GM12878 (cell line): Measurements from ENCODE around the gene BEGAIN. TPM values are rescaled to one million over a fixed set of nuclear protein-coding genes. Genes with fewer than 3 reads are reported as not detected.

Source experiments
- ATAC-seq: fragments of 200-7000 bp; cut with Tn5 transposase; 3 replicates; pipeline ENCODE4 v1.9.1; 2020; ENCODE audit warnings: mild to moderate bottlenecking, moderate library complexity
- BruUV-seq: library from RNA; stranded (reverse); fragments of 400-500 nt; replicated peaks from 2 replicates; lab custom pipeline; 2021; lab: Mats Ljungman, UMichigan
- CTCF ChIA-PET: fragments of 300-600 bp; sonication (Branson Sonifier 250); formaldehyde crosslinking; extraction: SDS; loops from one replicate; lab custom pipeline; 2021; ENCODE audit warnings: inconsistent platforms; lab: Yijun Ruan, JAX
- POLR2A ChIA-PET: fragments of 350-600 bp; formaldehyde crosslinking; extraction: SDS; loops from one replicate; lab custom pipeline; 2021; ENCODE audit warnings: inconsistent platforms; lab: Charles Lee
- RAD21 ChIA-PET: fragments of 300-600 bp; sonication (Branson Sonifier 250); formaldehyde crosslinking; loops from one replicate; lab custom pipeline; 2023; ENCODE audit warnings: antibody characterized with exemption; ENCODE audit not compliant: unreplicated experiment; lab: Charles Lee
- SMC1A ChIA-PET: fragments of 300-600 bp; sonication (Branson Sonifier 250); formaldehyde crosslinking; loops from one replicate; lab custom pipeline; 2023; ENCODE audit not compliant: unreplicated experiment, uncharacterized antibody; lab: Charles Lee
- DNase-seq: peaks from one replicate; pipeline ENCODE4 v3.0.0-alpha.2; 2011; ENCODE audit warnings: low read depth, low spot score
- FAIRE-seq: peaks from 3 replicates; lab custom pipeline; 2011; peaks lifted over from hg19 to GRCh38; lab: Jason Lieb, UNC
- H2AFZ ChIP-seq: 2 replicates; pipeline ENCODE4 v1.6.0; 2011; ENCODE audit warnings: low read depth, low read length, control low read depth; ENCODE audit not compliant: control insufficient read depth
- H3K27ac ChIP-seq: 2 replicates; pipeline ENCODE4 v1.5.1; 2011; ENCODE audit warnings: control low read depth; ENCODE audit not compliant: control insufficient read depth, insufficient read depth
- H3K27me3 ChIP-seq, 2 experiments: replicated peaks in 1 of 2; 2 replicates each; pipeline versions ENCODE4 v1.6.0 to v1.6.1; 2011; ENCODE audit warnings: low read length in 1 of 2; ENCODE audit not compliant: control insufficient read depth in 2 of 2, insufficient read depth in 2 of 2
- H3K36me3 ChIP-seq, 2 experiments: 2 replicates each; pipeline ENCODE4 v1.5.1; 2011; ENCODE audit warnings: low read length in 1 of 2; ENCODE audit not compliant: control insufficient read depth in 2 of 2, insufficient read depth in 2 of 2
- H3K4me1 ChIP-seq: 2 replicates; pipeline ENCODE4 v1.6.1; 2011; ENCODE audit warnings: mild to moderate bottlenecking, low read length, moderate library complexity, mixed read lengths; ENCODE audit not compliant: control insufficient read depth, insufficient read depth
- H3K4me2 ChIP-seq: 2 replicates; pipeline ENCODE4 v1.6.0; 2011; ENCODE audit warnings: control low read depth; ENCODE audit not compliant: control insufficient read depth, insufficient read depth
- H3K4me3 ChIP-seq: fragments of 200-600 bp; sonication (generic); 2 replicates; pipeline ENCODE4 v1.5.1; 2016
- H3K79me2 ChIP-seq: 2 replicates; pipeline ENCODE4 v1.6.0; 2011; ENCODE audit warnings: low read length; ENCODE audit not compliant: control insufficient read depth, insufficient read depth
- H3K9ac ChIP-seq: 2 replicates; pipeline ENCODE4 v1.8.0; 2011; ENCODE audit warnings: low read length, control low read depth, mixed read lengths; ENCODE audit not compliant: control insufficient read depth, insufficient read depth
- H3K9me3 ChIP-seq: replicated peaks from 3 replicates; pipeline ENCODE4 v1.5.1; 2011; ENCODE audit warnings: mild to moderate bottlenecking, low read length; ENCODE audit not compliant: control insufficient read depth, insufficient read depth
- H4K20me1 ChIP-seq: 2 replicates; pipeline ENCODE4 v1.6.0; 2011; ENCODE audit not compliant: control insufficient read depth, insufficient read depth
- EP300 ChIP-seq, 2 experiments: fragments of 150-350 bp in 1 of 2; IDR thresholded peaks; 2 replicates each; pipeline ENCODE4 v1.6.1; 2011 to 2012; ENCODE audit warnings: low read depth in 2 of 2, low read length in 2 of 2, borderline replicate concordance in 1 of 2, improper control_type of control experiment in 1 of 2, inconsistent platforms in 1 of 2; ENCODE audit not compliant: control insufficient read depth in 1 of 2
- ESRRA ChIP-seq: IDR thresholded peaks from 2 replicates; pipeline ENCODE4 v1.6.1; 2012; ENCODE audit warnings: mild to moderate bottlenecking, low read length, improper control_type of control experiment
- NBN ChIP-seq: fragments of 450-650 bp; IDR thresholded peaks from 2 replicates; pipeline ENCODE4 v1.6.1; 2016
- NFIC ChIP-seq: IDR thresholded peaks from 2 replicates; pipeline ENCODE4 v1.6.1; 2012; ENCODE audit warnings: low read depth, mild to moderate bottlenecking, inconsistent platforms, low read length, moderate library complexity
- NR2C1 ChIP-seq: fragments of 450-650 bp; IDR thresholded peaks from 2 replicates; pipeline ENCODE4 v1.6.1; 2017; ENCODE audit warnings: antibody characterized with exemption, mild to moderate bottlenecking, moderate library complexity
- RUNX3 ChIP-seq: IDR thresholded peaks from 2 replicates; pipeline ENCODE4 v1.6.1; 2012; ENCODE audit warnings: low read length, inconsistent platforms
- TCF12 ChIP-seq: IDR thresholded peaks from 2 replicates; pipeline ENCODE4 v1.6.1; 2011; ENCODE audit warnings: low read depth, mild to moderate bottlenecking, low read length
- ZBED1 ChIP-seq: IDR thresholded peaks from 2 replicates; pipeline ENCODE4 v1.6.1; 2016; ENCODE audit warnings: borderline replicate concordance
- WGBS: methylation state at CpG from one replicate; pipeline ENCODE4 v1.1.6; 2016; ENCODE audit warnings: low lambda C conversion rate; ENCODE audit not compliant: insufficient replicate concordance, insufficient coverage; ENCODE audit errors: missing lambda C conversion rate; 5-methylcytosine and 5-hydroxymethylcytosine counted together
- in situ Hi-C: fragments of 300-500 bp; cut with MboI; formaldehyde crosslinking; loops from 9 replicates; pipeline ENCODE4 v1.14.3; 2018; ENCODE audit warnings: mixed read lengths
- intact Hi-C: fragments of 100-400 bp; cut with micrococcal nuclease; formaldehyde crosslinking; loops from one replicate; pipeline ENCODE4 v1.14.2; 2022; ENCODE audit not compliant: unreplicated experiment
- polyA plus RNA-seq, 11 experiments: library from polyadenylated mRNA; depleted of rRNA in 4 of 11; unstranded in 6 of 11; stranded (reverse) in 5 of 11; fragments of >200 nt; fragmentation: Nextera tagmentation in 4 of 11; fragmentation: Illumina TruSeq in 1 of 11; extraction: Ambion mirVana in 4 of 11; extraction: Trizol in 1 of 11; gene quantifications; 1 replicate in 1 of 11; 2 replicates in 10 of 11; pipeline versions ENCODE4 v1.2.1 to v1.2.3, GENCODE V29; 2011 to 2016; ENCODE audit warnings: inconsistent platforms in 2 of 11, missing spikeins in 2 of 11, low read depth in 1 of 11
- total RNA-seq, 4 experiments: library from RNA; depleted of rRNA in 3 of 4; stranded (reverse); fragments of >200 nt in 3 of 4; fragmentation: Illumina TruSeq in 1 of 4; extraction: Trizol in 1 of 4; gene quantifications; 2 replicates each; pipeline versions ENCODE4 v1.2.1 to v1.2.3, GENCODE V29; 2013 to 2021

Gene BEGAIN
- total and polyA plus RNA-seq, 10 of the 15 experiments (the other 5 are each of a cell fraction or from before 2014, with no cell fraction given): 0.01 to 0.31 (median 0.06) TPM; not detected in 5

DNA sequence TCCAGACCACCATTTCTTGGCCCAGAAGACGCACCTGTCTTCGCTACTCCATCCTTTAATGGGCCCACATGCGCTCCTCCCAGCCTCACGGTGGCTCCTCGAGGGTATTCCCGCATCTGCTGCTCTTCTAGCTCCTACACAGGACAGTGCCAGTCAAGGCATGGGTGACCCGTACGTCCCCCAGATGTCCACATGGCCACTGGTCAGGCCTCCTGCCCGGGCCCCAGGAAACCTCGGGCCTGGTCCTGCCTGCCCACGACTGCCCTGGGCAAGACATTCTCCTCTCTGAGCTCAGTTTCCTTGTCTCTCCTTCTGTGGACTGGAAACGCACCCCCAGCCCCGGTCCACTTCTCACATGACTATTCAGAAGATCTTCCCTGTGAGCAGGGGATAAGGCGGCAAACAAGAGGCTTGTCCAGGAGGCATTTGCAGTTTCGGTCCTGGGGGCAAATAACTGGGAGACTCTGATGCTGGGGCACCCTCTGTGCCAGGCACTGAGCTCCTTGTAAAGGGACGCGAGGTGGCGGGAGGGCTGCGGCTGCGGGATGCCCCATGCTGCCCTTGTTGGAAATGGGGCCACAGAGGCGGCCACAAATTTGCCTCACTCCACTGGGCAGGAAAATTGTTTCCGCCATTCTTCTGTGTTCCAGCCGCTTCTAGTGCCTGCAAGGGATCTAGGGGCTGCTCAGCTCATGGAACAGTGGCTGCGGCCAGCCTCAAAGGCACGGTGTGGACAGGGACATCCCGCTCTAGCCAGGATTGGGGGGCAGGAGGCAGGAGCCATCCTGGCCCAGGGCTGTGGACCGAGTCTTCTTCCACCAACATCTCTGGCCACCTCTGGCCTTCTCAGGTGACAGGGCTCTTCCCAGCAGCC lies 6.8 kb upstream of the BEGAIN start (continued):
- TF ChIP-seq EP300 (IDR thresholded peaks at IDR 0.05; ENCODE audit: borderline replicate concordance in 1 of 2, control insufficient read depth in 1 of 2, low read depth in 2 of 2, low read length in 2 of 2): no peak
- TF ChIP-seq NBN: no peak
- no peak for TF ChIP-seq ZBED1
- no peak for TF ChIP-seq NFIC

DNA sequence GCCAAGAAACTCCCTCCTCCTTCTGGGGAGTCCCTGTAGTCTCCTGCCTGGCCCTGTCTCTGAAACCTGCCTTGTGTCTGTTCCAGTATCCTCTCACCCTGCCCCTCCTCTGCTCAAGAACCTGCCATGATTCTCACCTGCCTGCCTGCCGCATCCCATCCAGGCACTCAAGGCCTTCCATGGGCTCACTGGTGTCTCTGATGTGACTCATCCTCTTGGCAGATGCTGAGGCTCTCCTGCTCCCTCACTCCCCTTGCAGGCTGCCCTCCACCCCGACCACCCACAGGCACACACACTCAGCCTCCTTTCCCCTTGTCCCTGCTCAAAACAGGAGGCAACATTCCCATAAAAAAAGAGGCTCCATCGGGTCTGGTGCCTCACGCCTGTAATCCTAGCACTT lies 5.8 kb upstream of the BEGAIN start:
- ATAC-seq (no peak), DNase-seq (no peak), FAIRE-seq (no peak)
- no peak overlapping the region for H2AFZ ChIP-seq
- ChIA-PET SMC1A (no interaction called here), RAD21 (no interaction called here), POLR2A (no interaction called here), CTCF (no interaction called here)
- H3K4me3 ChIP-seq: no peak overlapping the region
- TF ChIP-seq NR2C1: no peak
- no peaks in the 10 kb centered on the region for H4K20me1 ChIP-seq
- no peaks in the 10 kb centered on the region for H3K9me3 ChIP-seq
- H3K36me3 ChIP-seq: no peaks in the 10 kb centered on the region
- H3K4me2 ChIP-seq: no peak overlapping the region
- in situ Hi-C loops (no loop called here), intact Hi-C loops (no loop called here)
- no peaks in the 10 kb centered on the region for H3K4me1 ChIP-seq
- H3K27ac ChIP-seq: no peak overlapping the region
- BruUV-seq: no TSS peak
- H3K79me2 ChIP-seq: no peaks in the 10 kb centered on the region
- H3K27me3 ChIP-seq: peaks cover 2 to 3% of the 10 kb centered on the region in 2 experiments; a peak in 2 of 4 replicates
- H3K9ac ChIP-seq: no peak overlapping the region
- WGBS: 28% methylated on average over 4 of the region's 4 CpGs

DNA sequence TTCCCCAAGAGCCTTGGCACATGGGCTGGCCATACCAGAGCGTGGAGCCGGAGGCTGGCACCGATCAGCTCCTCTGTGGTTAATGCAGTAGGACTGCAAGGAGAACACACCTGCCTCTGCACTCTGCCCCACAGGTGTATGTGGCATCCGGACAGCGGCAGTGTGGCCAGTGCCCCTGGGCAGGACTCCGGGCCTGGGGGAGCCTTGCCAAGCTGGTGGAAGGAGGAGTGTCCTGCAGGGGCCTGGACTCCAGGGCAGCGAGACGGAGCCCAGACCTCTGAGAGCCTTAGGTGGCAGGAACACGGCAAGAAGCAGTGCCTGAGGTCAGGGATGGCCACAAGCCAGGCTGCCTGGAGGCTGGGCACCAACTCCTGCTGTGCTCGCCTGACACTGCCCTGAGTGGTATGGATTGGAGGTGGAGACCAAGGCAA lies 5.3 kb upstream of the BEGAIN start:
- Histone ChIP-seq H4K20me1 (no peaks in the 10 kb centered on the region), H3K4me3 (no peak overlapping the region), H3K79me2 (no peaks in the 10 kb centered on the region), H3K27me3 (peaks cover 2 to 6% of the 10 kb centered on the region in 2 experiments; a peak in 2 of 4 replicates), H3K4me1 (no peaks in the 10 kb centered on the region), H2AFZ (no peak overlapping the region), H3K36me3 (no peaks in the 10 kb centered on the region), H3K27ac (no peak overlapping the region), H3K9me3 (no peaks in the 10 kb centered on the region), H3K4me2 (no peak overlapping the region), H3K9ac (no peak overlapping the region)
- ChIA-PET RAD21 (no interaction called here), POLR2A (no interaction called here), CTCF (no interaction called here), SMC1A (no interaction called here)
- no peak for DNase-seq
- TF ChIP-seq TCF12: no peak
- TF ChIP-seq RUNX3: no peak
- TF ChIP-seq NFIC: no peak
- TF ChIP-seq ESRRA: no peak
- no TSS peak for BruUV-seq
- FAIRE-seq: no peak
- no peak for ATAC-seq
- WGBS: 58% methylated on average over 10 of the region's 10 CpGs
- in situ Hi-C loops (no loop called here), intact Hi-C loops (no loop called here)
